NT2/D1 (cell line): ENCODE results near the gene FBXO38.

Experiments used
- DNase-seq: peaks from one replicate; pipeline ENCODE4 v3.0.0-alpha.2; 2011; ENCODE audit warnings: low read depth, low spot score
- H3K27me3 ChIP-seq: 2 replicates; pipeline ENCODE4 v1.6.0; 2011; ENCODE audit warnings: mild to moderate bottlenecking; ENCODE audit not compliant: insufficient read length, insufficient read depth
- H3K36me3 ChIP-seq: 2 replicates; pipeline ENCODE4 v1.6.1; 2011; ENCODE audit warnings: mild to moderate bottlenecking, low read length, mixed read lengths; ENCODE audit not compliant: insufficient read depth, insufficient read length
- H3K4me1 ChIP-seq: 2 replicates; pipeline ENCODE4 v1.5.1; 2011; ENCODE audit not compliant: insufficient read depth, insufficient read length
- H3K4me3 ChIP-seq: 2 replicates; pipeline ENCODE4 v1.5.1; 2011; ENCODE audit warnings: low read depth; ENCODE audit not compliant: insufficient read length
- H3K9ac ChIP-seq: 2 replicates; pipeline ENCODE4 v1.6.0; 2011; ENCODE audit warnings: low read depth; ENCODE audit not compliant: insufficient read length
- H3K9me3 ChIP-seq: 2 replicates; pipeline ENCODE4 v1.5.1; 2011; ENCODE audit warnings: mild to moderate bottlenecking, low read length; ENCODE audit not compliant: insufficient read depth
- SUZ12 ChIP-seq: IDR thresholded peaks from 2 replicates; pipeline ENCODE4 v1.6.1; 2011; ENCODE audit not compliant: insufficient read length, insufficient read depth; ENCODE audit errors: extremely low read depth
- YY1 ChIP-seq: IDR thresholded peaks from 2 replicates; pipeline ENCODE4 v1.6.1; 2011; ENCODE audit not compliant: insufficient read length, insufficient read depth
- ZNF274 ChIP-seq: IDR thresholded peaks from 2 replicates; pipeline ENCODE4 v1.6.1; 2011; ENCODE audit warnings: mild to moderate bottlenecking, low read depth, low read length

FBXO38 gene

GRCh38 chr5:148394587-148395019 is 10.8 kb downstream of the FBXO38 start:
- H3K27me3 ChIP-seq, result no peaks in the 10 kb centered on the region
- H3K4me1 ChIP-seq, result no peaks in the 10 kb centered on the region
- no peak for DNase-seq
- H3K36me3 ChIP-seq, result peaks cover 42% of the 10 kb centered on the region
- TF ChIP-seq YY1 (no peak), ZNF274 (no peak), SUZ12 (no peak)
- H3K4me3 ChIP-seq, result no peak overlapping the region
- no peaks in the 10 kb centered on the region for H3K9me3 ChIP-seq
- no peak overlapping the region for H3K9ac ChIP-seq

DNA sequence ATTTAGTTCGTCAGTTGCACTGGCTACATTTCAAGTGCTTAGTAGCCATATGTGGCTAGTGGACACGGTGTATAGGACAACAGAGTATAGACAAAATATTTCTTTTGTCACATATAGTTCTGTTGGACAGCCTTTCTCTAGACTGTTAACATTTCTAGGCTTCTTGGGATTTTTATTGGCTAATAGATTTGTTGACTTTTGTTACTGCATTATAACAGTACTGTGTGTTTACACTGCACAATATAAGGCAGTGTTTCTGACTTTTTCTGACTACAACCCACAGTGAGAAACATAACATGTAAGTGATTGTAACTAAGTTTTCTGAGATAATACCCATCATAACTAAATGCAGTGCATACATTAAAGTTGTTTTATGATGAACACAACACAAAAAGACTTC is 11.3 kb downstream of the FBXO38 start:
- TF ChIP-seq SUZ12, result no peak
- TF ChIP-seq ZNF274, result no peak
- H3K4me3 ChIP-seq, result no peak overlapping the region
- no peak for DNase-seq
- H3K36me3 ChIP-seq, result peaks cover 46% of the 10 kb centered on the region
- H3K9me3 ChIP-seq, result no peaks in the 10 kb centered on the region
- H3K9ac ChIP-seq, result no peak overlapping the region
- H3K27me3 ChIP-seq, result no peaks in the 10 kb centered on the region
- no peaks in the 10 kb centered on the region for H3K4me1 ChIP-seq

GRCh38 chr5:148397968-148398595 is 14.3 kb downstream of the FBXO38 start:
- TF ChIP-seq ZNF274, result no peak
- no peak for TF ChIP-seq YY1
- TF ChIP-seq SUZ12, result no peak
- peaks cover 68% of the 10 kb centered on the region for H3K36me3 ChIP-seq
- H3K27me3 ChIP-seq, result no peaks in the 10 kb centered on the region
- no peak overlapping the region for H3K4me3 ChIP-seq
- DNase-seq, result peak; percentile 35
- H3K9me3 ChIP-seq, result no peaks in the 10 kb centered on the region
- H3K4me1 ChIP-seq, result no peaks in the 10 kb centered on the region
- H3K9ac ChIP-seq, result no peak overlapping the region

- Histone ChIP-seq H3K36me3 (peaks cover 71% of the 10 kb centered on the region), H3K4me1 (no peaks in the 10 kb centered on the region), H3K4me3 (no peak overlapping the region), H3K27me3 (no peaks in the 10 kb centered on the region), H3K9me3 (no peaks in the 10 kb centered on the region), H3K9ac (no peak overlapping the region)
- no peak for TF ChIP-seq YY1
- TF ChIP-seq SUZ12, result no peak
- no peak for TF ChIP-seq ZNF274
- DNase-seq, result no peak
Measured at GRCh38 chr5:148398698-148399121, 15.0 kb downstream of the FBXO38 start.

DNA sequence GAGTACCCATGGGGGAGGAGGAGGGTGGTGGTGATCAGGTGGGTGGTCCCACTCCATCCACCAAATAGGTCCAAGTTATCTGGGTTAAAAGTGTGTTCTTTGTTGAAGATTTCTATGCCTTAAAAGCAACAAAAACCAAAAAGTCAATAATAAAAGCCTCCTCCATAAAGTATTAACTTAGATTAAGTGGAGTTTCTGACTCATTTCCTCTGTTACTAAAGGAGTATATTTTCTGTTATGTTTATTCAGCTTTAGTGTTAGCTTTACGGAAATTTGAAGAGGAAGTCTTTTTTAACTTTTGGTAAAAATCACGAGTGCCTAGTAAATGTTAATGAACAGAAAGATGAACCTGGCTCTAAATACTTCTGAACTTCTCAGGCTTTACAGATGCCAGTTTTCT is 17.8 kb downstream of the FBXO38 start:
- DNase-seq, result no peak
- TF ChIP-seq SUZ12 (no peak), ZNF274 (no peak), YY1 (no peak)

GRCh38 chr5:148403344-148403743 is 19.6 kb downstream of the FBXO38 start:
- TF ChIP-seq SUZ12 (no peak), YY1 (no peak), ZNF274 (no peak)
- no peaks in the 10 kb centered on the region for H3K9me3 ChIP-seq
- no peak overlapping the region for H3K9ac ChIP-seq
- H3K4me3 ChIP-seq, result no peak overlapping the region
- H3K4me1 ChIP-seq, result no peaks in the 10 kb centered on the region
- DNase-seq, result no peak
- no peaks in the 10 kb centered on the region for H3K27me3 ChIP-seq
- peaks cover 76% of the 10 kb centered on the region for H3K36me3 ChIP-seq

More for the DNA sequence above, 17.8 kb downstream of the FBXO38 start:
- H3K4me3 ChIP-seq, result no peak overlapping the region
- H3K27me3 ChIP-seq, result no peaks in the 10 kb centered on the region
- no peak overlapping the region for H3K9ac ChIP-seq
- no peaks in the 10 kb centered on the region for H3K9me3 ChIP-seq
- peaks cover 70% of the 10 kb centered on the region for H3K36me3 ChIP-seq
- H3K4me1 ChIP-seq, result no peaks in the 10 kb centered on the region

DNA sequence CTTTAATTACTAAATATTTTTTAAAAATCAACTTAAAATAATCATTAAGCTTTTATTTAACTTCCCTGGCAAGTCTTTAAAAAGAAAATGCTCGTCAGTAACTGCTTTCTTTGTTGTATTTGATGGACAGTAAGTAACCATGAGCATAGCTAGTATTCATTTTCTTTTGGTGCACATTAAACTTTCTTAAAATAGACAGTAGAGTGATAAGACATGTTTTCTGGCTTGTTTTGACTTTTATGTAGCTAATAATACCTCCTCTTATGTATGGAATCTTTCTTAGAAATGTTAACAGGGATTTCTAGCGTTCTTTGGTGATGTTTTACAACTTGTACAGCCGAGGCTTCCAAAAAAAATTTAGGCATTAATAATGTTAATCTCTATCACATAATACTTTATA is 22.6 kb downstream of the FBXO38 start:
- Histone ChIP-seq H3K9ac (no peak overlapping the region), H3K36me3 (peaks cover 79% of the 10 kb centered on the region), H3K27me3 (no peaks in the 10 kb centered on the region), H3K4me1 (no peaks in the 10 kb centered on the region), H3K4me3 (no peak overlapping the region), H3K9me3 (no peaks in the 10 kb centered on the region)
- no peak for DNase-seq
- TF ChIP-seq ZNF274, result no peak
- TF ChIP-seq YY1, result no peak
- no peak for TF ChIP-seq SUZ12
